Posterior vena cava (tissue), 2 donors: ENCODE data around the gene PGBD2. TPM values are rescaled to one million over a fixed set of nuclear protein-coding genes. Genes with fewer than 3 reads are reported as not detected.
"Not testable (repeated sequence)": the region's sequence is repeated elsewhere in the genome, so short reads cannot be mapped to it uniquely, and the experiment has no call there.

Source experiments
- DNase-seq: peaks from one replicate; pipeline ENCODE4 v3.0.0-alpha.2; 2020; ENCODE audit warnings: low spot score
- intact Hi-C, 2 donors: fragments of 100-400 bp; cut with DNase I; formaldehyde crosslinking; loops; one replicate each; pipeline versions ENCODE4 v1.14.1 to v1.14.2; 2022 to 2023
- total RNA-seq, 2 donors: library from RNA; stranded (reverse); fragmentation: NEBNext Ultra II Directional; extraction: Animal tissue kit (Norgen Biotek cat#: 25700); gene quantifications; one replicate each; pipeline ENCODE4 v1.2.1, GENCODE V29; 2021
- donor health status: DM: yes; HTN: yes; CAD: no.
- donor health status: DM: yes; HTN: yes; CAD: no.

PGBD2 gene
- total RNA-seq, 2 donors from 2014 or later, result 2.7 to 3.7 TPM

DNA sequence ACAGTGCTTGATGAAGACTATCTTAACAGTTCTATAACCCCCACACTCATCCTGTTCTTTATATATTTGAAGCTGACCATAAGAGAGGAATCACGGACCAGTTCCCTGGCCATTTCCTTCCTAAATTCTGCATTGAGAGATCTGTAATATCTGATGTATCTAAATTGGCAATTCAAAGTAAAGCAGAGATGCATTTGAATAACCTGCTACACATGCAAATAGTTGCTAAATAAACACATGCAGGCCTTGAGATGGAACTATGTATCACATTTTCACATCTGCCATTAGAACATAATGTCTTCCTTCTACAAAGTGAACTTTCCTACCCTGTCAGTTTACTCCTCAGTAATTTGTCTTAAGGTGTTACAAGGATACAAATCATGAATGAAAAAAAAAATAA is 20.4 kb upstream of the PGBD2 start:
- no peak for DNase-seq
- intact Hi-C loops, result no loop called here

DNA sequence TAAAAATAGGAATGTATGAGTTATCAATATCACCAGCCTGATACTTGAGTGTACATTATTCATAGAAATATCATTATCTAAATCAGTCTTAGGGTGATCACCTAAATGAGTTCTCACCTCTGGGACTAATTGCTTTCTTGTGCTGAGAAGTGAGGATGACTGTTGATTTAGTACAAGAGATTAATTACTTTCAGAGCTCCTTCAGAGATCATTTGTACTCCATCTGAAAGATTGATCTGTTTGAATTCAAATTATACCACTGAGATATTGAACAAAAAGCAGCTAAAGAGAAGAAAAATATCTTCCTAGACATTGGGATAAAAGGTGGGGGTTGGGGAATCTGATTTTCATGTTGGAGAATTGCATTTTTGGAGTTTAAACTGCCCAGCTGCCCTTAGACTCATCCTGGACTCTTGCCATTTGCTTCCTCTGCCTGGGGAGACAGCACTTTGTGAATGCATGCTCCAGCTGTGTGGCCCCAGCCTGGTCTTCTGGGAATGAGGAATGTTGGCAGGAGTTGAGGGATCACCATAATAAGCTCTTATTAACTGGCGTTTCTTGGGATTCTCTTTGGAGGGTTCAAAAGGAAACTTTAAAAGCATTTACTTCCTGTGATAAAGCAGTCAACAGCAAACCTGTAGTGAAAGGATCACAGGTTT is 19.7 kb upstream of the PGBD2 start:
- DNase-seq, result no peak
- intact Hi-C loops, result no loop called here

- intact Hi-C loops, DNase-seq: not testable (repeated sequence)
These were observed 16.2 kb upstream of the PGBD2 start for GRCh38 chr1:248889914-248890243.

DNA sequence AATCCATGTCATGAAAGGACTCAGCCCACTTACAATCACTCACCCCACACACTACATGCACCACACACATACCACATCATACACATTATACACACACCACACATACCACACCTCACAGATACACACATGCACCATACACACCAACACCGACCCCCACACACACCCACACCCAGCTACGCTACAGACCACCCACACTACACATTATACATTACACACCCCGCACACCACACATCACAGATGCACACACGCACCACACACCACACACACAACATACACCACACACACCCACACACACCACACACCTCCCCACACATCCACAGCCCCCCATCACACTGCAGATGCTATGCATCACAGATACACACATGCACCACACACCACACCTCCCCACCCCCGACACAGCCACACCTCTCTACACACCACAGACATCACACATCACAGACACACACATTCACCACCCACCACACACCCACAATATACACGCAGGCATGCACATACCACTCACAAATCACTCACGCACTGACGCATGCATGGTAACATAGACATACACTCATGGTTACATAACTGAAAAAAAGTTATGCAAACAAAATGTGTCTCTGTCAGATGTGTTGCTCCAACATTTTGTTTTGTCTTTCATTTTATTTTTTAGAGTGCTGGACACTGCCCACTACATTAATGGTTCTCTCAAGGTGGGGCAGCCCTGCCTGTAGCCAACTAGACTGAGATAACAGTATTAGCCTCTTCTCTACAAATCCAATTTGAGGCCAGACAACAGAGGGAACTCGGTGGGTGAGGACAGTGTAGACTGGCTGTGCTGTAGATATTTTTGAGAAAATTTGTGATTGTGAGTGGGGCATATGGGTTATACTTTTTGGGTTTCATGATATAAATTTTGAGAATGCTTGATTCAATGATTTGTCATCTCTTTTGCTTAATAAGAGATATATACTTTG is 15.2 kb upstream of the PGBD2 start:
- no peak for DNase-seq
- intact Hi-C loops, result no loop called here

GRCh38 chr1:248891758-248892157 is 14.3 kb upstream of the PGBD2 start:
- no peak for DNase-seq
- intact Hi-C loops, result no loop called here

GRCh38 chr1:248892590-248892989 is 13.4 kb upstream of the PGBD2 start:
- intact Hi-C loops, result no loop called here
- no peak for DNase-seq

- intact Hi-C loops, result no loop called here
- DNase-seq, result no peak
These were observed 11.2 kb upstream of the PGBD2 start for GRCh38 chr1:248894837-248895236.

- intact Hi-C loops, result no loop called here
- DNase-seq, result no peak
These were observed 8.4 kb upstream of the PGBD2 start for GRCh38 chr1:248897412-248898337.

DNA sequence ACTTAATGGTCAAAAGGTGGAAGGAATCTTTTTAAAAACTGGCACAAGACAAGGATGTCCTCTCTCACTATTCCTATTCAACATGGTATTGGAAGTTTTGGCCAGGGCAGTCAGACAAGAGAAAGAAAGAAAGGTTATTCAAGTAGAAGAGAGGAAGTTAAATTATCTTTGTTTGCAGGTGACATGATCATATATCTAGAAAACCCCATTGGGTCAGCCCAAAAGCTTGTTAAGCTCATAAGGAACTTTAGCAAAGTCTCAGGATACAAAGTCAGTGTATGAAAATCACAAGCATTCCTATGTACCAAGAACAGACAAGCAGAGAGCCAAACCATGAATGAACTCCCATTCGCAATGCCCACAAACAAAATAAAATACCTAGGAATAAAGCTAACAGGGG is 5.4 kb upstream of the PGBD2 start:
- no peak for DNase-seq
- intact Hi-C loops, result no loop called here

- DNase-seq, result no peak
These were observed 4.5 kb upstream of the PGBD2 start for GRCh38 chr1:248901578-248901977.

GRCh38 chr1:248904437-248905216 is 1.4 kb upstream of the PGBD2 start:
- intact Hi-C loops, result no loop called here

More at GRCh38 chr1:248901578-248901977, 4.5 kb upstream of the PGBD2 start:
- intact Hi-C loops, result no loop called here

GRCh38 chr1:248905662-248906008 is 400 bp upstream of the PGBD2 start:
- intact Hi-C loops, result no loop called here
- no peak for DNase-seq

More at GRCh38 chr1:248904437-248905216, 1.4 kb upstream of the PGBD2 start:
- no peak for DNase-seq

DNA sequence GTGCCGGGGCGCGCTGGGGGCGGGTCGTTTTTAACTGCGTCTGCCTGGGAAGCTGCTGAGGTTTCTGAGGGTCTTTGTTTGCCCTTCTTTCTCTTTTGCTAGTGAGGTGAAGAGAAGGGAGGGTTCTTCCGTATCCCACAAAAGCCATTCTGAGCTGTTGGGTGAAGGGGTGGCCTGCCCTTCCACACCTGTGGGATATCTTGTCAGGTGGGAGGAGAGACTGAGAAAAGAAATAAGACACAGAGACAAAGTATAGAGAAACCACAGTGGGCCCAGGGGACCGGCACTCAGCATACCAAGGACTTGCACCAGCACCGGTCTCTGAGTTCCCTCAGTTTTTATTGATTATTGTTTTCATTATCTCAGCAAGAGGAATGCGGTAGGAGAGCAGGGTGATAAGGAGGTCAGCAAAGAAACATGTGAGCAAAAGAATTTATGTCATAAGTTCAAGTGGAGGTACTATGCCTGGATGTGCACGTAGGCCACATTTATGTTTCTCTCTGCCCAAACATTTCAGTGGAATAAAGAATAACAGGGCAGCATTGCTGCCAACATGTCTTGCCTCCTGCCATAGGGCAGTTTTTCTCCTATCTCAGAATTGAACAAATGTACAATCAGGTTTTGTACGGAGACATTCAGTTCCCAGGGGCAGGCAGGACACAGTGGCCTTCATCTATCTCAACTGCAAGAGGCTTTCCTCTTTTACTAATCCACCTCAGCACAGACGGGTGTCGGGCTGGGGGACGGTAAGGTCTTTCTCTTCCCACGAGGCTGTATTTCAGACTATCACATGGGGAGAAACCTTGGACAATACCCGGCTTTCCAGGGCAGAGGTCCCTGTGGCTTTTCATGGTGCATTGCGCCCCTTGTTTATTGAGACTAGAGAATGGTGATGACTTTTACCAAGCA is 972 bp downstream of the PGBD2 start:
- DNase-seq, result no peak
- intact Hi-C loops, result no loop called here

GRCh38 chr1:248910761-248911160 is 4.7 kb downstream of the PGBD2 start:
- DNase-seq, result no peak
- intact Hi-C loops, result no loop called here

- DNase-seq, result no peak
- intact Hi-C loops, result no loop called here
These were observed 7.9 kb downstream of the PGBD2 start for GRCh38 chr1:248913933-248914332.

DNA sequence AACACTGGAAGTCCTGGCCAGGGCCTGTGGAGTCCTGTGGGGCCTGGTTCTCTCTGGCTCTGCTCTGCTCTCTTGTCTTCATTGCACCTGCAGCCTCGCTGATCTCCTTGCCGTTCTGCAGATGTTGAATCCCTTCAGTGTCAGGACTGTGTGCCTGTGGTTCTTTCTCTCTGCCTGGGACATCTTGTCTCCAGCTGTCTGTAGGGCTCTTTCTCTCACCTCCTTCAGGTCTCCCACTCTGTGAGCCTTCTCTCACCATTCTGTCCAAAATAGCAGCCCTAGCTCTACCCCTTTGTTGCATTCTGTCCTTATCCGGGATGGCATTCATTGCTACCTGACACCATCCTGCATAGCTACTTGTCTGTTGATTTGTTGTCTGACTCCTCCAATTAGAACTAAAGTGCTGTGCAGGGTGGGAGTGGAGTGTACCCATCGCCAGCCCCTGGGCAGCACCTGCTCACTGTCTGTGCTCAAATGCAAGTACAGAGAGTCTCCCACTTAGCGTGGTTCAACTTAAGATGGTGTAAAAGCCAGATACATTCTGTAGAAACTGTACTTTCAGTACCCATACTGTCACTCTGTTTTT is 8.9 kb downstream of the PGBD2 start:
- intact Hi-C loops, result no loop called here
- DNase-seq, result no peak

- no peak for DNase-seq
- intact Hi-C loops, result no loop called here
These were observed 12.1 kb downstream of the PGBD2 start for GRCh38 chr1:248918131-248918530.
